HepG2 (cell line): ENCODE data around the gene GADD45A. TPM values are rescaled to one million over a fixed set of nuclear protein-coding genes. Genes with fewer than 3 reads are reported as not detected.

ENCODE experiments used
- ATAC-seq: fragments of 200-7000 bp; cut with Tn5 transposase; 3 replicates; pipeline ENCODE4 v1.9.1; 2020; ENCODE audit warnings: mild to moderate bottlenecking, moderate library complexity
- BruUV-seq: library from RNA; stranded (reverse); fragments of 400-500 nt; replicated peaks from 2 replicates; lab custom pipeline; 2021; lab: Mats Ljungman, UMichigan
- CTCF ChIA-PET: fragments of 300-600 bp; formaldehyde crosslinking; extraction: SDS; loops from one replicate; lab custom pipeline; 2021; ENCODE audit warnings: low total read pairs, inconsistent platforms, low intra/inter-chr PET ratio; lab: Yijun Ruan, JAX
- POLR2A ChIA-PET: fragments of 350-600 bp; sonication (Branson Sonifier 250); formaldehyde crosslinking; loops from one replicate; lab custom pipeline; 2020; ENCODE audit warnings: antibody characterized with exemption, inconsistent platforms; lab: Yijun Ruan, JAX
- DNase-seq: peaks from one replicate; pipeline ENCODE4 v3.0.0-alpha.2; 2015; ENCODE audit warnings: low spot score
- FAIRE-seq: peaks from 3 replicates; lab custom pipeline; 2011; peaks lifted over from hg19 to GRCh38; lab: Jason Lieb, UNC
- H2AFZ ChIP-seq: one replicate; pipeline ENCODE4 v1.6.1; 2011; ENCODE audit warnings: low read length, inconsistent platforms
- H3K27ac ChIP-seq: fragments of 300-600 bp; 3 replicates; pipeline ENCODE4 v1.8.0; 2011; ENCODE audit warnings: mixed run types, mild to moderate bottlenecking, mixed read lengths, low read length, inconsistent platforms; ENCODE audit not compliant: insufficient read depth; ENCODE audit errors: extremely low read length
- H3K27me3 ChIP-seq, 2 experiments: fragments of 200-600 bp in 1 of 2; 2 replicates in 1 of 2; 3 replicates in 1 of 2; pipeline versions ENCODE4 v1.6.0 to v1.8.0; 2011; ENCODE audit warnings: low read length in 2 of 2, mild to moderate bottlenecking in 2 of 2, moderate library complexity in 2 of 2, inconsistent platforms in 1 of 2; ENCODE audit not compliant: insufficient read depth in 2 of 2, control insufficient read depth in 1 of 2
- H3K36me3 ChIP-seq, 2 experiments: fragments of 200-600 bp in 1 of 2; replicated peaks in 1 of 2; 2 replicates in 1 of 2; 3 replicates in 1 of 2; pipeline versions ENCODE4 v1.5.1 to v1.8.0; 2011; ENCODE audit warnings: low read length in 2 of 2, inconsistent platforms in 1 of 2; ENCODE audit not compliant: insufficient read depth in 2 of 2, control insufficient read depth in 1 of 2
- H3K4me1 ChIP-seq: 2 replicates; pipeline ENCODE4 v1.5.1; 2012; ENCODE audit warnings: low read length, inconsistent platforms; ENCODE audit not compliant: insufficient read depth
- H3K4me2 ChIP-seq: 2 replicates; pipeline ENCODE4 v1.6.0; 2011; ENCODE audit warnings: low read depth, low read length, inconsistent platforms
- H3K4me3 ChIP-seq, 3 experiments: fragments of 200-600 bp in 1 of 3; sonication (generic), shearing (Covaris generic) in 1 of 3; replicated peaks in 1 of 3; 2 replicates each; pipeline ENCODE4 v1.5.1; 2011 to 2016; ENCODE audit warnings: low read length in 3 of 3, inconsistent platforms in 2 of 3, low read depth in 2 of 3, mild to moderate bottlenecking in 2 of 3, control low read depth in 1 of 3, mixed read lengths in 1 of 3; ENCODE audit not compliant: insufficient read depth in 1 of 3
- H3K79me2 ChIP-seq: one replicate; pipeline ENCODE4 v1.6.1; 2011; ENCODE audit warnings: low read length, inconsistent platforms; ENCODE audit not compliant: insufficient read depth
- H3K9ac ChIP-seq: 2 replicates; pipeline ENCODE4 v1.6.0; 2011; ENCODE audit warnings: mild to moderate bottlenecking, low read depth, low read length, inconsistent platforms; ENCODE audit not compliant: insufficient read depth
- H3K9me3 ChIP-seq: 2 replicates; pipeline ENCODE4 v1.5.1; 2012; ENCODE audit warnings: mild to moderate bottlenecking, low read length
- H4K20me1 ChIP-seq: 2 replicates; pipeline ENCODE4 v1.6.0; 2011; ENCODE audit warnings: inconsistent platforms, mild to moderate bottlenecking, low read length, moderate library complexity; ENCODE audit not compliant: insufficient read depth
- DMAP1 ChIP-seq: IDR thresholded peaks from 2 replicates; pipeline ENCODE4 v1.6.1; 2016
- MLX ChIP-seq: IDR thresholded peaks from 2 replicates; pipeline ENCODE4 v1.6.1; 2016
- MXD1 ChIP-seq: sonication (generic); formaldehyde crosslinking; IDR thresholded peaks from 2 replicates; pipeline ENCODE4 v1.4.0; 2020; ENCODE audit warnings: mild to moderate bottlenecking, missing genetic modification reagents
- RXRB ChIP-seq: IDR thresholded peaks from 2 replicates; pipeline ENCODE4 v1.6.1; 2016; ENCODE audit warnings: borderline replicate concordance, missing genetic modification reagents, missing compliant biosample characterization
- SOX5 ChIP-seq: IDR thresholded peaks from 2 replicates; pipeline ENCODE4 v1.6.1; 2016; ENCODE audit warnings: borderline replicate concordance
- SRSF1 ChIP-seq: fragments of 200-400 bp; formaldehyde crosslinking; optimal IDR thresholded peaks from 2 replicates; pipeline ENCODE3; 2017; ENCODE audit warnings: mild to moderate bottlenecking, low read depth, low read length, moderate library complexity
- ZNF543 ChIP-seq: sonication (generic); formaldehyde crosslinking; IDR thresholded peaks from 2 replicates; pipeline ENCODE4 v1.4.0; 2020; ENCODE audit warnings: mild to moderate bottlenecking, missing genetic modification reagents
- ZNF703 ChIP-seq: sonication (generic); formaldehyde crosslinking; IDR thresholded peaks from 2 replicates; pipeline ENCODE4 v1.5.1; 2020; ENCODE audit warnings: missing genetic modification reagents, mild to moderate bottlenecking, moderate library complexity, borderline replicate concordance
- WGBS: methylation state at CpG from one replicate; pipeline ENCODE4 v1.1.6; 2017; ENCODE audit warnings: low lambda C conversion rate; 5-methylcytosine and 5-hydroxymethylcytosine counted together
- in situ Hi-C: cut with HindIII; loops from 2 replicates; pipeline ENCODE4 v1.10.0; 2017; ENCODE audit warnings: low pct_unique_long_range_greater_than_20kb; ENCODE audit not compliant: extremely low pct_ligation_motif_present
- intact Hi-C: fragments of 100-400 bp; cut with micrococcal nuclease; formaldehyde crosslinking; loops from one replicate; pipeline ENCODE4 v1.10.0; 2022; ENCODE audit not compliant: unreplicated experiment
- polyA plus RNA-seq, 8 experiments: library from polyadenylated mRNA; depleted of rRNA in 3 of 8; stranded (reverse) in 7 of 8; unstranded in 1 of 8; fragments of >200 nt; fragmentation: Illumina TruSeq in 4 of 8; extraction: Trizol in 4 of 8; gene quantifications; 2 replicates each; pipeline versions ENCODE4 v1.2.1 to v1.2.3, GENCODE V29; 2011 to 2016; ENCODE audit warnings: low read depth in 4 of 8, missing spikeins in 1 of 8, mixed read lengths in 1 of 8; ENCODE audit not compliant: insufficient read depth in 1 of 8
- total RNA-seq, 5 experiments: library from RNA; depleted of rRNA; stranded (reverse); fragments of >200 nt; fragmentation: Illumina TruSeq; extraction: Trizol; gene quantifications; 2 replicates each; pipeline ENCODE4 v1.2.3, GENCODE V29; 2016; ENCODE audit warnings: low read depth in 1 of 5

The GADD45A gene
- total and polyA plus RNA-seq, 2 of the 13 experiments (the other 11 are each of a cell fraction or from before 2014, with no cell fraction given): 33.2 to 46.2 TPM

- TF ChIP-seq ZNF703 (no peak), DMAP1 (CRISPR knock-in tag) (no peak), SOX5 (CRISPR knock-in tag) (0 out of 2 replicates have a peak, but pooled peaks have one; percentile 26), MLX (CRISPR knock-in tag) (0 out of 2 replicates have a peak, but pooled peaks have one; percentile 44), RXRB (CRISPR knock-in tag) (peak; percentile 89)
- TF ChIP-seq, all 625 proteins: peak for 15
These were observed 32.9 kb downstream of the GADD45A start (continued) for GRCh38 chr1:67717876-67718275.

- Histone ChIP-seq H3K4me1 (peaks cover 59% of the 10 kb centered on the region), H3K79me2 (no peaks in the 10 kb centered on the region), H3K36me3 (no peaks in the 10 kb centered on the region), H4K20me1 (no peaks in the 10 kb centered on the region), H3K4me2 (no peak overlapping the region), H3K9me3 (no peaks in the 10 kb centered on the region), H3K9ac (no peak overlapping the region), H3K4me3 (no peak overlapping the region), H2AFZ (no peak overlapping the region), H3K27ac (no peak overlapping the region), H3K27me3 (no peaks in the 10 kb centered on the region; a peak in 1 of 5 replicates)
- intact Hi-C loops (no loop called here), in situ Hi-C loops (no loop called here)
- FAIRE-seq (no peak), ATAC-seq (no peak), DNase-seq (no peak)
- CTCF ChIA-PET: no interaction called here
- POLR2A ChIA-PET: no interaction called here
- WGBS: 71% methylated on average over 5 of the region's 6 CpGs
- no TSS peak for BruUV-seq
- no peak for TF ChIP-seq SRSF1
- TF ChIP-seq MXD1: no peak
- no peak for TF ChIP-seq ZNF543 (CRISPR knock-in tag)
These were observed 34.6 kb downstream of the GADD45A start for GRCh38 chr1:67719329-67720196.
